ENCODE data around the gene THTPA. TPM values are rescaled to one million over a fixed set of nuclear protein-coding genes. Genes with fewer than 3 reads are reported as not detected.
A peak's percentile ranks its signal among the peaks of the same experiment; 100 is the strongest.

THTPA gene
- polyA plus RNA-seq, 3 donors, result 15.3 to 18.2 (median 17.0) TPM

GRCh38 chr14:23556700-23557440, 799 bp downstream of the THTPA start:
- H3K27me3 ChIP-seq (ENCODE audit: control insufficient read depth in 2 of 2, insufficient read depth in 2 of 2, low read length in 2 of 2), result no peaks in the 10 kb centered on the region
- H3K27ac ChIP-seq (ENCODE audit: low read depth in 1 of 2, low read length in 2 of 2), result peak overlapping the region; percentile 33 to 91
- peaks cover 7% of the 10 kb centered on the region for H4K20me1 ChIP-seq (ENCODE audit: insufficient read depth, low read length)
- H3K9ac ChIP-seq (ENCODE audit: insufficient read depth, low read length, poor library complexity, severe bottlenecking), result peak overlapping the region; percentile 85
- no peak for TF ChIP-seq CTCF (IDR thresholded peaks at IDR 0.05)
- intact Hi-C loops (cut with micrococcal nuclease), result no loop called here
- H3K9me3 Mint-ChIP-seq, result no peaks in the 10 kb centered on the region
- peaks cover 23% of the 10 kb centered on the region for H3K4me1 Mint-ChIP-seq
- DNase-seq, result no peak
- peak overlapping the region; percentile 95 for H2AFZ ChIP-seq (ENCODE audit: insufficient read depth, low read depth, low read length, poor library complexity, severe bottlenecking)
- H3K27ac Mint-ChIP-seq, result peak overlapping the region; percentile 70 to 95 (median 91)
- WGBS (ENCODE audit: insufficient coverage), result 50% methylated on average over 11 of the region's 17 CpGs
- peaks cover 17 to 26% of the 10 kb centered on the region in 2 donors for H3K4me1 ChIP-seq (ENCODE audit: control insufficient read depth in 1 of 2, insufficient read depth in 2 of 2, low read length in 2 of 2)
- peak overlapping the region; percentile 52 to 99 (median 70) for H3K4me3 ChIP-seq (replicated peaks in 1 of 3; ENCODE audit: low read depth in 2 of 3, low read length in 3 of 3)
- H3K4me2 ChIP-seq (replicated peaks; ENCODE audit: extremely low read depth, low read length, poor library complexity, severe bottlenecking), result peak overlapping the region; percentile 79
- H3K36me3 Mint-ChIP-seq, result peaks cover 32 to 41% of the 10 kb centered on the region in 2 donors
- peak overlapping the region; percentile 88 to 93 for H3K4me3 Mint-ChIP-seq
- H3K79me2 ChIP-seq (ENCODE audit: insufficient read depth, low read length), result peaks cover 18% of the 10 kb centered on the region
- no peaks in the 10 kb centered on the region for H3K9me3 ChIP-seq (replicated peaks in 1 of 2; ENCODE audit: control insufficient read depth in 1 of 2, insufficient read depth in 1 of 2, low read length in 2 of 2)
- peaks cover 0 to 1% (median 0%) of the 10 kb centered on the region in 3 donors for H3K27me3 Mint-ChIP-seq (ENCODE audit: low read depth in 3 of 3)
- peaks cover 32 to 43% of the 10 kb centered on the region in 2 donors for H3K36me3 ChIP-seq (replicated peaks in 1 of 2; ENCODE audit: control insufficient read depth in 1 of 2, insufficient read depth in 2 of 2, low read length in 2 of 2)

- H3K4me3 Mint-ChIP-seq, result no peak overlapping the region
- peaks cover 0 to 1% (median 0%) of the 10 kb centered on the region in 3 donors for H3K27me3 Mint-ChIP-seq (ENCODE audit: low read depth in 3 of 3)
- Histone ChIP-seq H4K20me1 (ENCODE audit: insufficient read depth, low read length) (peaks cover 14% of the 10 kb centered on the region), H3K4me1 (ENCODE audit: control insufficient read depth in 1 of 2, insufficient read depth in 2 of 2, low read length in 2 of 2) (peaks cover 15 to 23% of the 10 kb centered on the region in 2 donors), H3K36me3 (replicated peaks in 1 of 2; ENCODE audit: control insufficient read depth in 1 of 2, insufficient read depth in 2 of 2, low read length in 2 of 2) (peaks cover 38 to 50% of the 10 kb centered on the region in 2 donors), H2AFZ (ENCODE audit: insufficient read depth, low read depth, low read length, poor library complexity, severe bottlenecking) (no peak overlapping the region), H3K27me3 (ENCODE audit: control insufficient read depth in 2 of 2, insufficient read depth in 2 of 2, low read length in 2 of 2) (no peaks in the 10 kb centered on the region), H3K27ac (ENCODE audit: low read depth in 1 of 2, low read length in 2 of 2) (no peak overlapping the region), H3K4me3 (replicated peaks in 1 of 3; ENCODE audit: low read depth in 2 of 3, low read length in 3 of 3) (no peak overlapping the region), H3K79me2 (ENCODE audit: insufficient read depth, low read length) (peaks cover 18% of the 10 kb centered on the region), H3K9me3 (replicated peaks in 1 of 2; ENCODE audit: control insufficient read depth in 1 of 2, insufficient read depth in 1 of 2, low read length in 2 of 2) (no peaks in the 10 kb centered on the region), H3K4me2 (replicated peaks; ENCODE audit: extremely low read depth, low read length, poor library complexity, severe bottlenecking) (no peak overlapping the region), H3K9ac (ENCODE audit: insufficient read depth, low read length, poor library complexity, severe bottlenecking) (no peak overlapping the region)
- H3K4me1 Mint-ChIP-seq, result peaks cover 21% of the 10 kb centered on the region
- no peaks in the 10 kb centered on the region for H3K9me3 Mint-ChIP-seq
- H3K27ac Mint-ChIP-seq, result peak overlapping the region in 3 of 7 donors; percentile 1 to 35 (median 34)
- intact Hi-C loops (cut with micrococcal nuclease), result no loop called here
- no peak for TF ChIP-seq CTCF (IDR thresholded peaks at IDR 0.05)
- no peak for DNase-seq
- 22% methylated on average over 1 of the region's 2 CpGs for WGBS (ENCODE audit: insufficient coverage)
- peaks cover 33 to 47% of the 10 kb centered on the region in 2 donors for H3K36me3 Mint-ChIP-seq
Measured at GRCh38 chr14:23557521-23557920, 1.4 kb downstream of the THTPA start.
